ENCODE data around the gene SELPLG.
"Not testable (repeated sequence)": the region's sequence is repeated elsewhere in the genome, so short reads cannot be mapped to it uniquely, and the experiment has no call there.

SELPLG gene

DNA sequence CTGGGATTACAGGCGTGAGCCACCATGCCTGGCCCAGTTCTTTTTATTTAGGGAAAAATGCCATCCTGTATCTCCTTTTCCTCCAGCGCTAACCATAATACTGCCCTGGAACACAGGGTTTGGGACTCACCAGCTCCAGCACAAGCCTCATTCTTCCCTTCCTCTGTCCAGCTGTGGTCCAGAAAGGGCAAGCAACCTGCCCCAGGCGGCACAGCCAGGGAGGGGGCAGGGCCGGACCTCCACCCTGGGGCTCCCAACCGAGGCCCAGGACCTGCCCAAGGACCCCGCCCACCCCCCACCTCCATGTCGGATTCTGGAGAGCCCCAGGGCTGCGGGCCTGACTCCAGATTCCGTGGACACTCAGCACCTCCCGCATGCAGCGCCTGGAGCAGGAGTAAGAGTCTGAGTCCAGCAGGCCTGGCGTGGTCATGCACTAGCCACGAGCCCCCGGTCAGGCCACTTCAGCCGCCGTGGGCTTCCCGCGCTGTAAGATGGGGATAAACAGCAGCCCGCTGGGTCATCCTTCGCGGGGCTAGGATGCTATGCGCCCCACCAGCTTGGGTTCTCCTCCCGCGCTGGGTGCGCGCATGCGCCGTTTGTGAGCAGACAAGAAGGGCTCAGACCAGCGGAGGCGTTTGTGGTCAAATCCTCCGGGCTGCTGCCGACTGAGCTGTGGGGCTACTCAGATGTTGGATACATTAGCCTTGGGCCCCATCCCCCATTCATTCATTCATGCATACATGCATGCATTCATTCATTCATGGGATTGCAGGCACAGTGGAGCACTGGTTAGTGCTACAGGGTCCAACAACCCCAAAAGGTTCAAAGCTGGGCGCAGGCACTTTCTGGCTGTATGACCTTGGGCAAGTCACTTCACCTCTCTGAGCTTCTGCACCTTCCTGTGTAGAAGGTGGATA is 52.1 kb downstream of the SELPLG start:
- TF ChIP-seq POLR2A (IDR thresholded peaks at IDR 0.05; ENCODE audit: low read length) (no peak), GATA1 (IDR thresholded peaks at IDR 0.05; ENCODE audit: low read depth, low read length) (no peak)
- DNase-seq = no peak

DNA sequence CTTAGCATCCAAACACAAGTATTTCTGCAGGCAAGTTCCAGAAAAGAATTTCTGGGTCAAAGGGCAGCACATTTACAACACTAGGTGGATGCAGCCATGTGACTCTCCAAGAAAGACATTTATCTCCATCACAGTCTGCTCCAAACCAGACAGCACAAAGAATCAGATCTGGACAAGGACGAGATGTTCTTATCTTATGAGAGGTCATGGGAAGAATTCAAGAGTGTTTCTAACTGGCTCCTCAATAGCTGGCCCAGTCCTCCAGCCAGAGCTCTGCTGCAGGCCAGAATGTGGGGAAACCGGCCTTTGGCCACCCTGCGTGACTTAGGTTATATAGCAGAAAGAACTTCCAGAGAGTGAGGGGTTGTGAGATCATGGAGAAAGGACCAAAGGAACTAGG is 53.2 kb downstream of the SELPLG start:
- peak in 1 of 2 experiments; percentile 11 for DNase-seq
- TF ChIP-seq POLR2A (IDR thresholded peaks at IDR 0.05; ENCODE audit: low read length) (no peak), GATA1 (IDR thresholded peaks at IDR 0.05; ENCODE audit: low read depth, low read length) (no peak)

DNA sequence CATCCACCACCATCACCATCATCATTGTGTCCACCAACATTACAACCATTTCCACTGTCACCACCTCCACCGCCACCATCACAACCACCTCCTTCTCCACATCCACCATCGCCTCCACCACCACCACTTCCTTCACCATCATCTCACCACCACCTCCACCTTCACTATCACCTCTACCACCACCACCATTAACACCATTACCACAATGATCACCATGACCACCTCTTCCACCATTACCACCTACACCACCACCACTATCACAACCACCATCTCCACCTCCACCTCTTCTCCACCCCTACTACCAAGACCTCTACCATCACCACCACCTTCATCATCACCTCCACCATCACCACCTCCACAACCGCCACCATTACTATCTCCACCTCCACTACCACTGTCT is 54.9 kb downstream of the SELPLG start:
- TF ChIP-seq GATA1 (IDR thresholded peaks at IDR 0.05; ENCODE audit: low read depth, low read length) = no peak
- DNase-seq = no peak

GRCh38 chr12:108578264-108578663 is 55.4 kb downstream of the SELPLG start:
- no peak for TF ChIP-seq POLR2A (IDR thresholded peaks at IDR 0.05; ENCODE audit: low read length)
- no peak for TF ChIP-seq GATA1 (IDR thresholded peaks at IDR 0.05; ENCODE audit: low read depth, low read length)
- no peak for DNase-seq

DNA sequence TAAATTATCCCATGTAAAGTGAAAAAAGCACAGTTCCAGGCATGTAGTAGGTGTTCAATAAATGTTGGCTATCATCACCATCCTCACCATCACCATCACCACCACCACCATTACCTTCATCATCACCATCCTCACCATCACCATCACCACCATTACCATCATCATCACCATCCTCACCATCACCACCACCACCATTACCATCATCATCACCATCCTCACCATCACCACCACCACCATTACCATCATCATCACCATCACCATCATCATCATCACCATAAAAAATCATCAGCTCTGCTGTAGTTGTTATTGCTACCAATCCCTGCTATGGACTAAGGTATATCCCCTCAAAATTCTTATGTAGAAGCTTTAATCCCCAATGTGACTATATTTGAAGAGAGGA is 56.2 kb downstream of the SELPLG start:
- TF ChIP-seq GATA1 (IDR thresholded peaks at IDR 0.05; ENCODE audit: low read depth, low read length) = no peak
- no peak for TF ChIP-seq POLR2A (IDR thresholded peaks at IDR 0.05; ENCODE audit: low read length)

DNA sequence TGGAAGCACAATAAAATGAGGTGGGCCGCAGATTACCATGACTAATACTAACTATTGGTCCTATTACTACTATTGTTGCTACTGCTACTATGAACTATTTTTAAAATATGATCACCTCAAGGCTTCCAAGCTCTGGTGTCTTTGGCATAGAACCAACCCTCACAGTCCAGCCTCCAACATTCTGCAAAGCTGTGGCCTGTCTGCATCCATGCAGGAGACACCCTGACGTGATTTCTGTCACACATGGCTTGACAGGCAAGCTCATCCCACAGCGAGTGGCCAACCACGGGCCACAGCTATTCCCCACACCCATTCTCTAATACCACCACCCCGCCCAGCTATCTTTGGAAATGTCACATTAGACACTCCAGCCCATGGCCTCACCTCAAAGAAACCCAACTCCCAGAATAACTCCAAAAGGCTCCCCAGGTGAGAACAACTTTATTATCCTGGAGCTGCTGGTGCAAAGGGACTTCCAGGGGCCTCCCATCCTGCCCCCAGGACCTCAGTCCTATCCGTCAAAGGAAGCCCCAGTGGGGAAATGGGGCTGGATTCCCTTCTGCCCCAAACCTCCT is 56.9 kb downstream of the SELPLG start:
- TF ChIP-seq POLR2A (IDR thresholded peaks at IDR 0.05; ENCODE audit: low read length) = no peak
- no peak for TF ChIP-seq GATA1 (IDR thresholded peaks at IDR 0.05; ENCODE audit: low read depth, low read length)
- DNase-seq = no peak

More for the DNA sequence above, 56.2 kb downstream of the SELPLG start:
- DNase-seq = no peak

DNA sequence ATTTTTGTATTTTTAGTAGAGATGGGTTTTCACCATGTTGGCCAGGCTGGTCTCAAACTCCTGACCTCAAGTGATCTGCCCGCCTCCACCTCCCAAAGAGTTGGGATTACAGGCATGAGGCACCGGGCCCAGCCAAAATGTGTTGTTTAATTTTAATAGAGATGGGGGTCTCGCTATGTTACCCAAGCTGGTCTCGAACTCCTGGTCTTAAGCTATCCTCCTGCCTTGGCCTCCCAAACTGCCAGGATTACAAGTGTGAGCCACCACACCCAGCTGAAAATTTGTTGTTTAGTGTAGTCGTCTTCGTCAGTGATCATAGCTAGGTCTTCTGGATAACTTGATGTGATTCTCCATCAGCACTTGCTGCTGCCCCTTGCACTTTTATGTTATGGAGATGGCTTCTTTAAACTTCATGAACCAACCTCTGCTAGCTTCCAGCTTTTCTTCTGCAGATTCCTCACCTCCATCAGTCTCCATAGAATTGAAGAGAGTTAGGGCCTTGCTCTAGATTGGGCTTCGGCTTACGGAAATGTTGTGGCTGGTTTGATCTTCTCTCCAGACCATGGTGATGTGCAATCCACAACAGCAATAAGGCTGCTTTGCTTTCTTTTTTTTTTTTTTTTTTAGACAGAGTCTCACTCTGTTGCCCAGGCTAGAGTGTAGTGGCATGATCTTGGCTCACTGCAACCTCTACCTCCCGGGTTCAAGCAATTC is 58.3 kb downstream of the SELPLG start:
- DNase-seq = no peak
- TF ChIP-seq POLR2A (IDR thresholded peaks at IDR 0.05; ENCODE audit: low read length) (no peak), GATA1 (IDR thresholded peaks at IDR 0.05; ENCODE audit: low read depth, low read length) (no peak)

DNA sequence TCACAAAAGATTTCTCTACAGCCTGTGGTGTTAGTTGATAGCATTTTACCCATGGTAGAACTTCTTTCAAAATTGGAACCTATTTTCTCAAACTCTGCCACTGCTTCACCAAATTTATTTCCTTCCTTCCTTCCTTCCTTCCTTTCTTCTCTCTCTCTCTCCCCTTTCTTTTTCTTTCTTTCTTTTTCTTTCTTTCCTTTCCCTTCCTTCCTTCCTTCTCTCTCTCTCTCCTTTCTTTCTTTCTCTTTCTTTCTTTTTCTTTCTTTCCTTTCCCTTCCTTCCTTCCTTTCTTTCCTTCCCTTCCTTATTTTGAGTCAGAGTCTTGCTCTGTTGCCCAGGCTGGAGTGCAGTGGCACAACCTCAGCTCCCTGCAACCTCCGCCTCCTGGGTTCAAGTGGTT is 59.4 kb downstream of the SELPLG start:
- not testable (repeated sequence) for DNase-seq

GRCh38 chr12:108573317-108573716 is 60.4 kb downstream of the SELPLG start:
- no peak for TF ChIP-seq POLR2A (IDR thresholded peaks at IDR 0.05; ENCODE audit: low read length)
- no peak for TF ChIP-seq GATA1 (IDR thresholded peaks at IDR 0.05; ENCODE audit: low read depth, low read length)
- no peak for DNase-seq

GRCh38 chr12:108572166-108572790 is 61.4 kb downstream of the SELPLG start:
- TF ChIP-seq POLR2A (IDR thresholded peaks at IDR 0.05; ENCODE audit: low read length) (no peak), GATA1 (IDR thresholded peaks at IDR 0.05; ENCODE audit: low read depth, low read length) (no peak)
- no peak for DNase-seq

Data from erythroblast (primary cell).